ENCODE results near the gene CYFIP2. TPM values are rescaled to one million over a fixed set of nuclear protein-coding genes. Genes with fewer than 3 reads are reported as not detected.

Gene CYFIP2
- total and polyA plus RNA-seq, 2 of the 13 experiments (the other 11 are each of a cell fraction or from before 2014, with no cell fraction given): 22.6 to 30.3 TPM

DNA sequence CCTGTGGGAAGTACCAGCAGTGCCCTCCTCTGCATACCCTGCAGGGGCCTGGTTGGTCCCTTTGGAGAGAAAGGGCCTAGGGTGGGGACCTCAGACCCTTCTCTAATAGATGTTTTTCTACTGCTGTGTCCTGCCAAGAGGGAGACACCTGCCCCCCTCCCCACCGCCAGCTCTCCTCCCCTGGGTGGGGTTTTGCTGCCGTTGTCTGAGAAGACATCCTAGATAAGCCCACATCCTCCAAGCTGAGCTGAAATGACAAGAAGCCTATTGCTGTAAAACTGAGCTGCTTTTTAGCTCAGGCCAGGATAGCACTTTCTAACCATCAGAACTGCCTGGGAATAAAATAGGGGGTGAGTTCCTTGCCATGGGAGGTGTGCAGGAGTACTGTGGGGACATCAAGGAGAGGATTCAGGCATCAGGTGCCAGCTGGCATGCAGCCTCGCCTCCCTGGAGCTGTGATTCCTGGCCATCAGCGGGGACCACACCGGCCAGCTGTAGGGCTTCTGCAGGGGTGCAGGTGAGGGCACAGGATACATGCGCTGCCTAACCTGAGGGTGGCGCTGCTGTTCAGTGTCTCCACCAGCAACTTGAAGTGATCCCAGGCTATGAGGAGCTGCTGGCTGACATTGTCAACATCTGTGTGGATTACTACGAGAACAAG, 37.9 kb downstream of the CYFIP2 start:
- ATAC-seq (no peak), FAIRE-seq (no peak), DNase-seq (ENCODE audit: low spot score) (no peak)
- no CpG with 5 or more reads among the region's 8 CpGs for WGBS (ENCODE audit: low lambda C conversion rate)
- BruUV-seq (replicated peaks): no TSS peak
- H3K27me3 ChIP-seq (ENCODE audit: control insufficient read depth in 1 of 2, insufficient read depth in 2 of 2, low read length in 2 of 2): no peaks in the 10 kb centered on the region
- no peaks in the 10 kb centered on the region for H3K79me2 ChIP-seq (ENCODE audit: insufficient read depth, low read length)
- no peak overlapping the region for H2AFZ ChIP-seq (ENCODE audit: low read length)
- no peaks in the 10 kb centered on the region for H4K20me1 ChIP-seq (ENCODE audit: insufficient read depth, low read length)
- no peak overlapping the region for H3K27ac ChIP-seq (ENCODE audit: extremely low read length, insufficient read depth, low read length)
- H3K36me3 ChIP-seq (replicated peaks in 1 of 2; ENCODE audit: control insufficient read depth in 1 of 2, insufficient read depth in 2 of 2, low read length in 2 of 2): peaks cover 8 to 21% of the 10 kb centered on the region in 2 experiments; a peak in 3 of 5 replicates
- H3K4me1 ChIP-seq (ENCODE audit: insufficient read depth, low read length): 0 out of 2 replicates have a peak, but pooled peaks cover 7% of the 10 kb centered on the region
- intact Hi-C loops (cut with micrococcal nuclease; ENCODE audit: unreplicated experiment): no loop called here
- H3K4me2 ChIP-seq (ENCODE audit: low read depth, low read length): no peak overlapping the region
- CTCF ChIA-PET (ENCODE audit: low intra/inter-chr PET ratio, low total read pairs): no interaction called here
- POLR2A ChIA-PET: no interaction called here
- TF ChIP-seq, protein P1, sequence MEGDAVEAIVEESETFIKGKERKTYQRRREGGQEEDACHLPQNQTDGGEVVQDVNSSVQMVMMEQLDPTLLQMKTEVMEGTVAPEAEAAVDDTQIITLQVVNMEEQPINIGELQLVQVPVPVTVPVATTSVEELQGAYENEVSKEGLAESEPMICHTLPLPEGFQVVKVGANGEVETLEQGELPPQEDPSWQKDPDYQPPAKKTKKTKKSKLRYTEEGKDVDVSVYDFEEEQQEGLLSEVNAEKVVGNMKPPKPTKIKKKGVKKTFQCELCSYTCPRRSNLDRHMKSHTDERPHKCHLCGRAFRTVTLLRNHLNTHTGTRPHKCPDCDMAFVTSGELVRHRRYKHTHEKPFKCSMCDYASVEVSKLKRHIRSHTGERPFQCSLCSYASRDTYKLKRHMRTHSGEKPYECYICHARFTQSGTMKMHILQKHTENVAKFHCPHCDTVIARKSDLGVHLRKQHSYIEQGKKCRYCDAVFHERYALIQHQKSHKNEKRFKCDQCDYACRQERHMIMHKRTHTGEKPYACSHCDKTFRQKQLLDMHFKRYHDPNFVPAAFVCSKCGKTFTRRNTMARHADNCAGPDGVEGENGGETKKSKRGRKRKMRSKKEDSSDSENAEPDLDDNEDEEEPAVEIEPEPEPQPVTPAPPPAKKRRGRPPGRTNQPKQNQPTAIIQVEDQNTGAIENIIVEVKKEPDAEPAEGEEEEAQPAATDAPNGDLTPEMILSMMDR (CRISPR knock-in tag; IDR thresholded peaks at IDR 0.05): peak; percentile 28; the same call in 1 of the 2 replicates
- TF ChIP-seq ZSCAN25 (CRISPR knock-in tag; IDR thresholded peaks at IDR 0.05): peak; percentile 84
- TF ChIP-seq PPARG (CRISPR knock-in tag; conservative IDR thresholded peaks at IDR 0.05): no peak
- H3K4me3 ChIP-seq (replicated peaks in 1 of 3; ENCODE audit: insufficient read depth in 1 of 3, low read depth in 2 of 3, low read length in 3 of 3): no peak overlapping the region
- in situ Hi-C loops (cut with HindIII; ENCODE audit: extremely low pct_ligation_motif_present, low pct_unique_long_range_greater_than_20kb): no loop called here
- no peak overlapping the region for H3K9ac ChIP-seq (ENCODE audit: insufficient read depth, low read depth, low read length)
- no peaks in the 10 kb centered on the region for H3K9me3 ChIP-seq (ENCODE audit: low read length)

DNA sequence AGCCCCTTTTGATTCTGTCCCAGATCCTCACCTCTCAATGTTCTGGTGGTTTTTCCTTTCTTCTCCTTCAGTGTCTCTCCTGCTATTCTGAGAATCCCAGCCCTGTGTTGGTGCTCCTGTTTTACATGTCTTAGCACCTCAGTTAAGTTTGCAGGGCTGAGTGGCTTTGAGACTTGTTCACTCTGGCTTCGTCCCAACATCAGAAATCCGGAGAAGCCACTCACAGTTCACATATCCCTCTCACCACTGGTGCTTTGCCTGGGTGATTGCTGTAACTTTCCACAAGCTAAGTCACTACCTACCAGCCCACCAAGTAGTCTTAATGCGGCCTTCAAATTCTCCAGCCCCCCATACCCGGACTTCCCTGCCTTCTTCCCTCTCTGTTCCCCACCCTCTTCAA, 40.2 kb downstream of the CYFIP2 start:
- H3K9me3 ChIP-seq (ENCODE audit: low read length): no peaks in the 10 kb centered on the region
- H3K9ac ChIP-seq (ENCODE audit: insufficient read depth, low read depth, low read length): no peak overlapping the region
- WGBS (ENCODE audit: low lambda C conversion rate): 92% methylated on average over 4 of the region's 4 CpGs
- no peaks in the 10 kb centered on the region for H3K79me2 ChIP-seq (ENCODE audit: insufficient read depth, low read length)
- CTCF ChIA-PET (ENCODE audit: low intra/inter-chr PET ratio, low total read pairs): no interaction called here
- H3K36me3 ChIP-seq (replicated peaks in 1 of 2; ENCODE audit: control insufficient read depth in 1 of 2, insufficient read depth in 2 of 2, low read length in 2 of 2): peaks cover 8 to 15% of the 10 kb centered on the region in 2 experiments; a peak in 3 of 5 replicates
- in situ Hi-C loops (cut with HindIII; ENCODE audit: extremely low pct_ligation_motif_present, low pct_unique_long_range_greater_than_20kb) (no loop called here), intact Hi-C loops (cut with micrococcal nuclease; ENCODE audit: unreplicated experiment) (no loop called here)
- POLR2A ChIA-PET: no interaction called here
- ATAC-seq: no peak
- H2AFZ ChIP-seq (ENCODE audit: low read length): no peak overlapping the region
- 0 out of 2 replicates have a peak, but pooled peaks cover 1% of the 10 kb centered on the region for H3K4me1 ChIP-seq (ENCODE audit: insufficient read depth, low read length)
- no peaks in the 10 kb centered on the region for H4K20me1 ChIP-seq (ENCODE audit: insufficient read depth, low read length)
- H3K27me3 ChIP-seq (ENCODE audit: control insufficient read depth in 1 of 2, insufficient read depth in 2 of 2, low read length in 2 of 2): no peaks in the 10 kb centered on the region
- no peak overlapping the region for H3K4me2 ChIP-seq (ENCODE audit: low read depth, low read length)
- no peak overlapping the region for H3K4me3 ChIP-seq (replicated peaks in 1 of 3; ENCODE audit: insufficient read depth in 1 of 3, low read depth in 2 of 3, low read length in 3 of 3)
- DNase-seq (ENCODE audit: low spot score): no peak
- H3K27ac ChIP-seq (ENCODE audit: extremely low read length, insufficient read depth, low read length): no peak overlapping the region
- no TSS peak for BruUV-seq (replicated peaks)
- no peak for FAIRE-seq
- no peak for TF ChIP-seq TCF7L2 (IDR thresholded peaks at IDR 0.05; ENCODE audit: low read depth, low read length)
- no peak for TF ChIP-seq ZFP90 (CRISPR knock-in tag; IDR thresholded peaks at IDR 0.05; ENCODE audit: borderline replicate concordance)
- no peak for TF ChIP-seq ZBTB21 (CRISPR knock-in tag; IDR thresholded peaks at IDR 0.05)
- TF ChIP-seq ZIK1 (CRISPR knock-in tag; IDR thresholded peaks at IDR 0.05; ENCODE audit: borderline replicate concordance, low read depth): no peak
- TF ChIP-seq ZNF296 (CRISPR knock-in tag; conservative IDR thresholded peaks at IDR 0.05): no peak
- TF ChIP-seq EP300 (IDR thresholded peaks at IDR 0.05; ENCODE audit: low read depth in 2 of 2, low read length in 2 of 2): no peak
- no peak for TF ChIP-seq EP300 (CRISPR knock-in tag; IDR thresholded peaks at IDR 0.05; ENCODE audit: borderline replicate concordance)
- TF ChIP-seq MED1 (CRISPR knock-in tag; IDR thresholded peaks at IDR 0.05): no peak
- TF ChIP-seq ZFP36L2 (CRISPR knock-in tag; IDR thresholded peaks at IDR 0.05): no peak
- no peak for TF ChIP-seq ZNF251 (CRISPR knock-in tag; IDR thresholded peaks at IDR 0.05)
- TF ChIP-seq GABPB1 (CRISPR knock-in tag; IDR thresholded peaks at IDR 0.05): no peak
- no peak for TF ChIP-seq GTF3A (CRISPR knock-in tag; conservative IDR thresholded peaks at IDR 0.05)
- no peak for TF ChIP-seq ZNF776 (CRISPR knock-in tag; IDR thresholded peaks at IDR 0.05)
- TF ChIP-seq SNRNP70 (IDR thresholded peaks at IDR 0.05; ENCODE audit: low read depth, low read length): no peak
- TF ChIP-seq ZBTB7A (CRISPR knock-in tag; IDR thresholded peaks at IDR 0.05): no peak
- TF ChIP-seq ZNF33B (CRISPR knock-in tag; IDR thresholded peaks at IDR 0.05): no peak
- TF ChIP-seq SMYD3 (CRISPR knock-in tag; IDR thresholded peaks at IDR 0.05): no peak
